HG03097 (cell line): Measurements from ENCODE around the gene PANK2.
"Not testable (repeated sequence)": the region's sequence is repeated elsewhere in the genome, so short reads cannot be mapped to it uniquely, and the experiment has no call there.

Experiments
- ATAC-seq: cut with Tn5 transposase; IDR thresholded peaks from one replicate; pipeline ENCODE4 v1.9.1; 2021; ENCODE audit not compliant: unreplicated experiment, low FRiP score

The PANK2 gene

DNA sequence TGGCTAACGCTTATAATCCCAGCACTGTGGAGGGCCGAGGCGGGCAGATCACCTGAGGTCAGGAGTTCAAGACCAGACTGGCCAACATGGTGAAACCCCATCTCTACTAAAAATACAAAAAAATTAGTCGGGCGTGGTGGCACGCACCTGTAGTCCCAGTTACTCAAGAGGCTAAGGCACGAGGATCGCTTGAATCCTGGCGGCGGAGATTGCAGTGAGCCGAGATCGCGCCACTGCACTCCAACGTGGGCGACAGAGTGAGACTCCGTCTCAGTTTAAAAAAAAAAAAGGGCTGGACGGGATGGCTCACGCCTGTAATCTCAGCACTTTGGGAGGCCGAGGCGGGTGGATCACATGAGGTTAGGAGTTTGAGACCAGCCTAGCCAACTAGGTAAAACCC is 83.4 kb downstream of the PANK2 start:
- not testable (repeated sequence) for ATAC-seq

DNA sequence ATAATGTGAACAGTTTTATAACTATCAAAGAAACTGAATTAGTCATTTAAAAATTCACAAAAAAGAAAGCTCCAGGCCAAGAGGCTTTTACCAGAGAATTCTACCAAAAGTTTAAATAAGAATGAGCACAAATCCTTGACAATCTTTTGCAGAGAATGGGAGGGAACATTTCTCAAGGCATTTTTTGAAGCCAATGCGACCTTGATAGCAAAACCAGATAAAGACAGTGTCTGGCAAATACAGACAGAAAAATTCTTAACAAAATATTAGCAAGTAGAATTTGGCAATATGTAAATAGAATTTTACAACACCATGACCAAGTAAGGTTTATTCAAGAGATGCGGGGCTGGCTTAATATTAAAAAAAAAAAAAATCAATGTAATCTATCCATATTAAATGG is 84.5 kb downstream of the PANK2 start:
- no peak for ATAC-seq

DNA sequence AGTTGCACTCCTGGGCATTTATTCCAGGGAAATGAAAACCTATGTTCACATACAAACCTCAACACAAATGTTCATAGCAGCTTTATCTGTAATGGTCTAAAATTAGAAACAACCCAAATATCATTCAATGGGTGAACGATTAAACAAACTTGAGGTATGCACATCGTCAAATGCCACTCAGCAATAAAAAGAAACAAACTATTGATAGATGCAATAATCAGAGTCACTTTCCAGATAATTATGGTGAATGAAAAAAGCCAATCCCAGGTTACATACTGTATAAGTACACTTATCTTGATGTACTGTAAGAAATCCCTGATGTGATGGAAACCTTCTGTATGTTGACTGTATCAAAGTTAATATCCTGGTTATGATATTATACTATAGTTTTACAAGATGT is 87.3 kb downstream of the PANK2 start:
- no peak for ATAC-seq
